Left lung (tissue), 10 donors: Measurements from ENCODE around the gene COL26A1. TPM values are rescaled to one million over a fixed set of nuclear protein-coding genes. Genes with fewer than 3 reads are reported as not detected.
"Not testable (repeated sequence)": the region's sequence is repeated elsewhere in the genome, so short reads cannot be mapped to it uniquely, and the experiment has no call there.

Source experiments
- ATAC-seq: fragments of 200-7000 bp; cut with Tn5 transposase; one replicate; pipeline ENCODE4 v1.9.1; 2020; ENCODE audit warnings: moderate library complexity
- DNase-seq, 4 donors: peaks; one replicate each; pipeline ENCODE4 v3.0.0-alpha.2; 2013 to 2020
- H3K27ac ChIP-seq, 2 donors: fragments of 200-600 bp; sonication (generic) in 1 of 2; one replicate each; pipeline versions ENCODE4 v1.5.0 to v1.8.0; 2020 to 2021
- H3K27me3 ChIP-seq, 2 donors: fragments of 200-600 bp; sonication (generic) in 1 of 2; one replicate each; pipeline versions ENCODE4 v1.5.0 to v1.8.0; 2020 to 2021
- H3K36me3 ChIP-seq, 2 donors: fragments of 200-600 bp; sonication (generic) in 1 of 2; one replicate each; pipeline versions ENCODE4 v1.5.0 to v1.8.0; 2020 to 2021
- H3K4me1 ChIP-seq, 2 donors: fragments of 200-600 bp; one replicate each; pipeline ENCODE4 v1.8.0; 2021
- H3K4me3 ChIP-seq, 2 donors: fragments of 200-600 bp; sonication (generic) in 1 of 2; one replicate each; pipeline versions ENCODE4 v1.5.0 to v1.8.0; 2020 to 2021; ENCODE audit warnings: mild to moderate bottlenecking in 1 of 2
- H3K9me3 ChIP-seq, 2 donors: fragments of 200-600 bp; sonication (generic) in 1 of 2; one replicate each; pipeline versions ENCODE4 v1.5.0 to v1.8.0; 2020 to 2021
- CTCF ChIP-seq, 2 donors: fragments of 200-600 bp; sonication (generic) in 1 of 2; IDR thresholded peaks; one replicate each; pipeline versions ENCODE4 v1.5.0 to v1.8.0; 2021; ENCODE audit warnings: antibody characterized with exemption in 2 of 2
- intact Hi-C, 2 donors: fragments of 100-400 bp; cut with DNase I; formaldehyde crosslinking; loops; one replicate each; pipeline versions ENCODE4 v1.11.2 to v1.14.2; 2022
- polyA plus RNA-seq, 6 donors: library from polyadenylated mRNA; unstranded; fragments of 120-200 nt; gene quantifications; one replicate each; pipeline ENCODE4 v1.2.1, GENCODE V29; 2013; ENCODE audit not compliant: insufficient read length in 6 of 6
- total RNA-seq, 2 donors: library from RNA; stranded (reverse); fragmentation: NEBNext Ultra II Directional; extraction: Animal tissue kit (Norgen Biotek cat#: 25700); gene quantifications; one replicate each; pipeline ENCODE4 v1.2.1, GENCODE V29; 2021
- donor health status: DM: no; HTN: yes; CAD: no.
- donor health status: DM: no; HTN: no; CAD: no.

COL26A1 gene
- total and polyA plus RNA-seq, 8 donors: 0.76 to 7.7 (median 7.1) TPM; not detected in 1

GRCh38 chr7:101559586-101559985 lies 196.9 kb downstream of the COL26A1 start:
- no peaks in the 10 kb centered on the region for H3K4me1 ChIP-seq
- H3K27ac ChIP-seq: no peak overlapping the region
- no peak for ATAC-seq
- no peaks in the 10 kb centered on the region for H3K9me3 ChIP-seq
- intact Hi-C loops: no loop called here
- H3K27me3 ChIP-seq: peaks cover 0 to 18% of the 10 kb centered on the region in 2 donors
- TF ChIP-seq CTCF (IDR thresholded peaks at IDR 0.05): no peak
- H3K36me3 ChIP-seq: no peaks in the 10 kb centered on the region
- H3K4me3 ChIP-seq: no peak overlapping the region
- peak in 1 of 4 donors; percentile 11 for DNase-seq

GRCh38 chr7:101560021-101560420 lies 197.3 kb downstream of the COL26A1 start:
- H3K4me3 ChIP-seq, ATAC-seq, H3K27ac ChIP-seq, H3K4me1 ChIP-seq, intact Hi-C loops, H3K36me3 ChIP-seq, H3K9me3 ChIP-seq: not testable (repeated sequence)
- peak in 1 of 4 donors; percentile 4 for DNase-seq
- peaks cover 0 to 18% of the 10 kb centered on the region in 2 donors for H3K27me3 ChIP-seq

GRCh38 chr7:101560856-101561255 lies 198.2 kb downstream of the COL26A1 start:
- no peak for TF ChIP-seq CTCF (IDR thresholded peaks at IDR 0.05)
- ATAC-seq (no peak), DNase-seq (peak in 1 of 4 donors; percentile 26)
- Histone ChIP-seq H3K27me3 (peaks cover 0 to 18% of the 10 kb centered on the region in 2 donors), H3K9me3 (no peaks in the 10 kb centered on the region), H3K4me3 (no peak overlapping the region), H3K36me3 (no peaks in the 10 kb centered on the region), H3K27ac (no peak overlapping the region), H3K4me1 (no peaks in the 10 kb centered on the region)
- intact Hi-C loops: no loop called here

GRCh38 chr7:101561293-101561692 lies 198.6 kb downstream of the COL26A1 start:
- ATAC-seq, H3K36me3 ChIP-seq, intact Hi-C loops, DNase-seq, H3K27ac ChIP-seq, H3K9me3 ChIP-seq, H3K4me3 ChIP-seq, H3K4me1 ChIP-seq: not testable (repeated sequence)
- peaks cover 0 to 18% of the 10 kb centered on the region in 2 donors for H3K27me3 ChIP-seq

GRCh38 chr7:101562531-101563197 lies 200.0 kb downstream of the COL26A1 start:
- no peak overlapping the region for H3K27ac ChIP-seq
- no peak for TF ChIP-seq CTCF (IDR thresholded peaks at IDR 0.05)
- intact Hi-C loops: no loop called here
- DNase-seq (peak in 1 of 4 donors; percentile 21), ATAC-seq (no peak)
- no peaks in the 10 kb centered on the region for H3K36me3 ChIP-seq
- no peaks in the 10 kb centered on the region for H3K9me3 ChIP-seq
- no peaks in the 10 kb centered on the region for H3K4me1 ChIP-seq
- H3K27me3 ChIP-seq: peaks cover 0 to 18% of the 10 kb centered on the region in 2 donors
- H3K4me3 ChIP-seq: no peak overlapping the region

GRCh38 chr7:101563198-101563901 lies 200.7 kb downstream of the COL26A1 start:
- Histone ChIP-seq H3K27ac (no peak overlapping the region), H3K9me3 (no peaks in the 10 kb centered on the region), H3K4me3 (no peak overlapping the region), H3K27me3 (peaks cover 0 to 18% of the 10 kb centered on the region in 2 donors), H3K4me1 (no peaks in the 10 kb centered on the region), H3K36me3 (no peaks in the 10 kb centered on the region)
- ATAC-seq (no peak), DNase-seq (no peak)
- TF ChIP-seq CTCF (IDR thresholded peaks at IDR 0.05): no peak
- intact Hi-C loops: no loop called here
